Tibial nerve (tissue), 4 donors: ENCODE data around the gene NUPR1.
"Not testable (repeated sequence)": the region's sequence is repeated elsewhere in the genome, so short reads cannot be mapped to it uniquely, and the experiment has no call there.

ENCODE experiments used
- EP300 ChIP-seq, 2 donors: sonication (generic); formaldehyde crosslinking; IDR thresholded peaks; one replicate each; pipeline ENCODE4 v1.6.1; 2017; ENCODE audit warnings: antibody characterized with exemption in 2 of 2, mild to moderate bottlenecking in 1 of 2
- POLR2A ChIP-seq, 2 donors: fragments of 450-650 bp; IDR thresholded peaks; one replicate each; pipeline ENCODE4 v1.6.1; 2017; ENCODE audit warnings: antibody characterized with exemption in 2 of 2, mild to moderate bottlenecking in 2 of 2, moderate library complexity in 2 of 2
- TF ChIP-seq, protein P1 (sequence below), 5 experiments: fragments of 200-600 bp in 3 of 5; fragments of 450-650 bp in 2 of 5; sonication (generic) in 3 of 5; IDR thresholded peaks; one replicate each; pipeline ENCODE4 v1.5.1; 2016 to 2019; ENCODE audit warnings: antibody characterized with exemption in 5 of 5, mild to moderate bottlenecking in 3 of 5, moderate library complexity in 2 of 5

DNA sequence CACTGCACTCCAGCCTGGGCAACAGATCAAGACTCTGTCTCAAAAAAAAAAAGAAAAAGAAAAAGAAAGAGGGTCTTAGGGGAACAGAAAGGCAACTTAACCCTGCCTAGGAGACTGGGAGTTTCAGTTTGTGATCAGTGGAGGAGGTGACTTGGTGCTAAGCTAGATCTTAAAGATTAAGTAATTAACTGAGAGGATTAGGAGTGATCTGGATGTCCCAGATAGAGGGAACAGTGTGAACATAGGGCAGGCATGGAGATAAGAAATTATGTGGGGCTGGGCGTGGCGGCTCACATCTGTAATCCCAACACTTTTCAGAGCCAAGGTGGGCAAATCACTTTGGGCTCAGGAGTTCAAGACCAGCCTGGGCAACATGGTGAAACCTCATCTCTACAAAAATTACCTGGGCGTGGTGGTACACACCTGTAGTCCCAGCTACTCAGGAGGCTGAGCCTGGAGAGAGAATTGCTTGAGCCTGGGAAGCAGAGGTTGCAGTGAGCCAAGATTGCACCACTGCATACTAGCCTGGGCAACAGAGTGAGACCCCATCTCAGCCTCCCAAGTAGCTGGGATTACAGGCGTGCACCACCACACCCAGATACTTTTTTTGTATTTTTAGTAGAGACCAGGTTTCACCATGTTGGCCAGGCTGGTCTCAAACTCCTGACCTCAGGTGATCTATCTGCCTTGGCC, 27.6 kb upstream of the NUPR1 start:
- TF ChIP-seq, protein P1, sequence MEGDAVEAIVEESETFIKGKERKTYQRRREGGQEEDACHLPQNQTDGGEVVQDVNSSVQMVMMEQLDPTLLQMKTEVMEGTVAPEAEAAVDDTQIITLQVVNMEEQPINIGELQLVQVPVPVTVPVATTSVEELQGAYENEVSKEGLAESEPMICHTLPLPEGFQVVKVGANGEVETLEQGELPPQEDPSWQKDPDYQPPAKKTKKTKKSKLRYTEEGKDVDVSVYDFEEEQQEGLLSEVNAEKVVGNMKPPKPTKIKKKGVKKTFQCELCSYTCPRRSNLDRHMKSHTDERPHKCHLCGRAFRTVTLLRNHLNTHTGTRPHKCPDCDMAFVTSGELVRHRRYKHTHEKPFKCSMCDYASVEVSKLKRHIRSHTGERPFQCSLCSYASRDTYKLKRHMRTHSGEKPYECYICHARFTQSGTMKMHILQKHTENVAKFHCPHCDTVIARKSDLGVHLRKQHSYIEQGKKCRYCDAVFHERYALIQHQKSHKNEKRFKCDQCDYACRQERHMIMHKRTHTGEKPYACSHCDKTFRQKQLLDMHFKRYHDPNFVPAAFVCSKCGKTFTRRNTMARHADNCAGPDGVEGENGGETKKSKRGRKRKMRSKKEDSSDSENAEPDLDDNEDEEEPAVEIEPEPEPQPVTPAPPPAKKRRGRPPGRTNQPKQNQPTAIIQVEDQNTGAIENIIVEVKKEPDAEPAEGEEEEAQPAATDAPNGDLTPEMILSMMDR (IDR thresholded peaks at IDR 0.05) = not testable (repeated sequence)
- TF ChIP-seq POLR2A, EP300 (IDR thresholded peaks at IDR 0.05): not testable (repeated sequence)
